NCI-H1105 treated with DMSO at 0.1 percent for 48 hours (cell line): ENCODE data around the gene AHCYL2.
"Not testable (repeated sequence)": the region's sequence is repeated elsewhere in the genome, so short reads cannot be mapped to it uniquely, and the experiment has no call there.

Experiments used
- DNase-seq: peaks from one replicate; lab custom pipeline; 2025; lab: John Stamatoyannopoulos, UW

AHCYL2 gene

GRCh38 chr7:129454249-129454551, 229.4 kb downstream of the AHCYL2 start:
- DNase-seq = no peak

GRCh38 chr7:129456421-129456820, 231.6 kb downstream of the AHCYL2 start:
- DNase-seq = no peak

- DNase-seq = no peak
Measured at GRCh38 chr7:129457101-129457500, 232.3 kb downstream of the AHCYL2 start.

- DNase-seq = no peak
Measured at GRCh38 chr7:129458171-129458570, 233.3 kb downstream of the AHCYL2 start.

- no peak for DNase-seq
Measured at GRCh38 chr7:129461809-129462208, 237.0 kb downstream of the AHCYL2 start.

- DNase-seq = no peak
Measured at GRCh38 chr7:129462420-129462819, 237.6 kb downstream of the AHCYL2 start.

GRCh38 chr7:129464194-129464593, 239.4 kb downstream of the AHCYL2 start:
- DNase-seq = no peak

GRCh38 chr7:129465080-129465479, 240.2 kb downstream of the AHCYL2 start:
- DNase-seq = no peak

GRCh38 chr7:129466796-129467195, 242.0 kb downstream of the AHCYL2 start:
- no peak for DNase-seq

- no peak for DNase-seq
Measured at GRCh38 chr7:129468087-129468486, 243.3 kb downstream of the AHCYL2 start.

GRCh38 chr7:129468547-129468946, 243.7 kb downstream of the AHCYL2 start:
- DNase-seq = no peak

GRCh38 chr7:129469930-129470329, 245.1 kb downstream of the AHCYL2 start:
- no peak for DNase-seq

GRCh38 chr7:129470411-129470810, 245.6 kb downstream of the AHCYL2 start:
- no peak for DNase-seq

- DNase-seq = no peak
Measured at GRCh38 chr7:129471402-129471827, 246.6 kb downstream of the AHCYL2 start.

- not testable (repeated sequence) for DNase-seq
Measured at GRCh38 chr7:129475931-129476330, 251.1 kb downstream of the AHCYL2 start.

- DNase-seq = not testable (repeated sequence)
Measured at GRCh38 chr7:129476398-129476797, 251.6 kb downstream of the AHCYL2 start.
